Lower leg skin (tissue), 4 donors: ENCODE data around the gene CCSER1. TPM values are rescaled to one million over a fixed set of nuclear protein-coding genes. Genes with fewer than 3 reads are reported as not detected.
"Not testable (repeated sequence)": the region's sequence is repeated elsewhere in the genome, so short reads cannot be mapped to it uniquely, and the experiment has no call there.

Experiments used
- DNase-seq, 2 donors: peaks; one replicate each; pipeline ENCODE4 v3.0.0-alpha.2; 2019; ENCODE audit warnings: low spot score in 2 of 2
- H3K4me3 ChIP-seq: fragments of 200-600 bp; sonication (generic); 2 replicates; pipeline ENCODE4 v1.5.1; 2017; ENCODE audit warnings: mild to moderate bottlenecking, low read depth; ENCODE audit not compliant: poor library complexity, severe bottlenecking
- POLR2A ChIP-seq, 2 donors: fragments of 450-650 bp; IDR thresholded peaks; one replicate each; pipeline ENCODE4 v1.6.1; 2016 to 2017; ENCODE audit warnings: antibody characterized with exemption in 2 of 2, mild to moderate bottlenecking in 1 of 2, moderate library complexity in 1 of 2
- WGBS, 2 donors: methylation state at CpG; one replicate each; pipeline ENCODE4 v1.1.5; 2018; 5-methylcytosine and 5-hydroxymethylcytosine counted together
- intact Hi-C: fragments of 100-400 bp; cut with DNase I; formaldehyde crosslinking; loops from one replicate; pipeline ENCODE4 v1.15.0; 2023; ENCODE audit warnings: low total_unique reads
- total RNA-seq, 4 donors: library from RNA; depleted of rRNA; stranded (reverse); fragments of >200 nt; gene quantifications; one replicate each; pipeline ENCODE4 v1.1.0, GENCODE V29; 2016
- TF ChIP-seq, protein P1 (sequence below), 3 donors: fragments of 450-650 bp; IDR thresholded peaks; one replicate each; pipeline ENCODE4 v1.5.1; 2016; ENCODE audit warnings: antibody characterized with exemption in 3 of 3, mild to moderate bottlenecking in 3 of 3, moderate library complexity in 2 of 3

The CCSER1 gene
- total RNA-seq, 4 donors from 2014 or later, result 6.5 to 12.1 (median 9.9) TPM

GRCh38 chr4:90299373-90299772 lies 172.2 kb downstream of the CCSER1 start:
- intact Hi-C loops, result no loop called here
- H3K4me3 ChIP-seq, result no peak overlapping the region
- no peak for DNase-seq
- TF ChIP-seq, protein P1, sequence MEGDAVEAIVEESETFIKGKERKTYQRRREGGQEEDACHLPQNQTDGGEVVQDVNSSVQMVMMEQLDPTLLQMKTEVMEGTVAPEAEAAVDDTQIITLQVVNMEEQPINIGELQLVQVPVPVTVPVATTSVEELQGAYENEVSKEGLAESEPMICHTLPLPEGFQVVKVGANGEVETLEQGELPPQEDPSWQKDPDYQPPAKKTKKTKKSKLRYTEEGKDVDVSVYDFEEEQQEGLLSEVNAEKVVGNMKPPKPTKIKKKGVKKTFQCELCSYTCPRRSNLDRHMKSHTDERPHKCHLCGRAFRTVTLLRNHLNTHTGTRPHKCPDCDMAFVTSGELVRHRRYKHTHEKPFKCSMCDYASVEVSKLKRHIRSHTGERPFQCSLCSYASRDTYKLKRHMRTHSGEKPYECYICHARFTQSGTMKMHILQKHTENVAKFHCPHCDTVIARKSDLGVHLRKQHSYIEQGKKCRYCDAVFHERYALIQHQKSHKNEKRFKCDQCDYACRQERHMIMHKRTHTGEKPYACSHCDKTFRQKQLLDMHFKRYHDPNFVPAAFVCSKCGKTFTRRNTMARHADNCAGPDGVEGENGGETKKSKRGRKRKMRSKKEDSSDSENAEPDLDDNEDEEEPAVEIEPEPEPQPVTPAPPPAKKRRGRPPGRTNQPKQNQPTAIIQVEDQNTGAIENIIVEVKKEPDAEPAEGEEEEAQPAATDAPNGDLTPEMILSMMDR (IDR thresholded peaks at IDR 0.05), result no peak
- TF ChIP-seq POLR2A (IDR thresholded peaks at IDR 0.05), result no peak
- 85 to 89% methylated on average over 1 of the region's 1 CpG for WGBS, 2 donors

- TF ChIP-seq, protein P1 (IDR thresholded peaks at IDR 0.05), result no peak
- no peak for TF ChIP-seq POLR2A (IDR thresholded peaks at IDR 0.05)
Measured at GRCh38 chr4:90306810-90307209, 179.6 kb downstream of the CCSER1 start.

GRCh38 chr4:90317140-90317539 lies 189.9 kb downstream of the CCSER1 start:
- 76 to 91% methylated on average over 6 of the region's 6 CpGs for WGBS, 2 donors
- intact Hi-C loops, H3K4me3 ChIP-seq, DNase-seq: not testable (repeated sequence)

More at GRCh38 chr4:90306810-90307209, 179.6 kb downstream of the CCSER1 start:
- 85 to 98% methylated on average over 1 of the region's 1 CpG for WGBS, 2 donors
- intact Hi-C loops, result no loop called here
- no peak overlapping the region for H3K4me3 ChIP-seq
- no peak for DNase-seq

- no peak for TF ChIP-seq POLR2A (IDR thresholded peaks at IDR 0.05)
- TF ChIP-seq, protein P1 (IDR thresholded peaks at IDR 0.05), result no peak
Measured at GRCh38 chr4:90317785-90318184, 190.6 kb downstream of the CCSER1 start.

GRCh38 chr4:90318193-90318592 lies 191.0 kb downstream of the CCSER1 start:
- no peak overlapping the region for H3K4me3 ChIP-seq
- DNase-seq, result no peak
- WGBS, 2 donors, result 66 to 67% methylated on average over 2 of the region's 2 CpGs
- TF ChIP-seq, protein P1 (IDR thresholded peaks at IDR 0.05), result no peak
- no peak for TF ChIP-seq POLR2A (IDR thresholded peaks at IDR 0.05)
- intact Hi-C loops, result no loop called here

More at GRCh38 chr4:90317785-90318184, 190.6 kb downstream of the CCSER1 start:
- WGBS, 2 donors, result 31 to 33% methylated on average over 2 of the region's 2 CpGs
- DNase-seq, result no peak
- H3K4me3 ChIP-seq, result no peak overlapping the region
- intact Hi-C loops, result no loop called here

DNA sequence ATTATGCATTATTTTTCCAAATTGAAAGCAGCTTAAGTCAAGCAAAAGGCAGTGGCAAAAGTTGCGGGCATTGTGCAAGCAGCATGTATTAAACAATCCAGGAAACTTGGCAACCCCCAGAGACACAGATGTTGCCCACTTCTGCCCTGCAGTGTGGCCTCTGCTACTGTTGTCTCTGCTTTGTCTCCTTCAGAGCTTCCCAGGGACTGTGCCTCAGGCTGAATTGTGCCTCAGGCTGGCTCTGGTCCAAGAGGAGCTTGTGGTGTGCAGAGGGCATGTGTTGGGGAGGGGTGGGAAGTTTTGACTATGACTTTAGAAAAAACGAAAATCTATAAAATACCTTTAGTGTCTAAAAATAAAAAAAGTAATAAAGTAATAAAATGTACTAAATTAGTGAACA lies 201.4 kb downstream of the CCSER1 start:
- TF ChIP-seq POLR2A (IDR thresholded peaks at IDR 0.05), result no peak
- TF ChIP-seq, protein P1 (IDR thresholded peaks at IDR 0.05), result no peak
- H3K4me3 ChIP-seq, result no peak overlapping the region
- peak in 1 of 2 donors; percentile 73 for DNase-seq
- intact Hi-C loops, result loop anchor here (5.0 kb wide), 1 partner anchor 1539 kb away; no protein-coding TSS in a partner anchor
- whole genome bisulfite sequencing, 2 donors, result 11 to 27% methylated on average over 2 of the region's 2 CpGs
